HEK293 (cell line): ENCODE measurements around the gene BIRC7.

ENCODE experiments used
- GFI1B ChIP-seq: fragments of 450-650 bp; formaldehyde crosslinking; IDR thresholded peaks from 2 replicates; pipeline ENCODE4 v1.5.1; 2016; ENCODE audit warnings: missing biosample characterization, missing genetic modification characterization
- HOXC10 ChIP-seq: sonication (generic); formaldehyde crosslinking; IDR thresholded peaks from 2 replicates; pipeline ENCODE4 v1.8.1; 2023; ENCODE audit warnings: mild to moderate bottlenecking, missing genetic modification reagents
- KLF1 ChIP-seq: fragments of 450-650 bp; formaldehyde crosslinking; IDR thresholded peaks from 2 replicates; pipeline ENCODE4 v1.5.1; 2016; ENCODE audit warnings: missing biosample characterization, missing genetic modification characterization
- KLF8 ChIP-seq: fragments of 450-650 bp; formaldehyde crosslinking; IDR thresholded peaks from 2 replicates; pipeline ENCODE4 v1.5.1; 2016; ENCODE audit warnings: missing biosample characterization, missing genetic modification characterization
- KLF9 ChIP-seq: fragments of 450-650 bp; formaldehyde crosslinking; IDR thresholded peaks from 2 replicates; pipeline ENCODE4 v1.5.1; 2016; ENCODE audit warnings: missing biosample characterization, missing genetic modification characterization, low read depth
- REST ChIP-seq: fragments of 450-650 bp; formaldehyde crosslinking; IDR thresholded peaks from 2 replicates; pipeline ENCODE4 v1.5.1; 2016; ENCODE audit warnings: missing biosample characterization, missing genetic modification characterization
- TSHZ1 ChIP-seq: fragments of 450-650 bp; formaldehyde crosslinking; IDR thresholded peaks from 2 replicates; pipeline ENCODE4 v1.5.1; 2016; ENCODE audit warnings: missing biosample characterization, missing genetic modification characterization, borderline replicate concordance
- ZBTB17 ChIP-seq: fragments of 450-650 bp; formaldehyde crosslinking; IDR thresholded peaks from 2 replicates; pipeline ENCODE4 v1.5.1; 2016; ENCODE audit warnings: missing biosample characterization, missing genetic modification characterization
- ZBTB21 ChIP-seq: fragments of 450-650 bp; formaldehyde crosslinking; IDR thresholded peaks from 2 replicates; pipeline ENCODE4 v1.5.1; 2017; ENCODE audit warnings: missing biosample characterization, missing genetic modification characterization
- ZBTB48 ChIP-seq: fragments of 450-650 bp; formaldehyde crosslinking; IDR thresholded peaks from 2 replicates; pipeline ENCODE4 v1.5.1; 2016; ENCODE audit warnings: missing biosample characterization, missing genetic modification characterization
- ZNF138 ChIP-seq: fragments of 450-650 bp; formaldehyde crosslinking; IDR thresholded peaks from 2 replicates; pipeline ENCODE4 v1.5.1; 2016; ENCODE audit warnings: missing biosample characterization, missing genetic modification characterization, borderline replicate concordance
- ZNF169 ChIP-seq: fragments of 450-650 bp; formaldehyde crosslinking; IDR thresholded peaks from 2 replicates; pipeline ENCODE4 v1.5.1; 2016; ENCODE audit warnings: missing biosample characterization, missing genetic modification characterization
- ZNF214 ChIP-seq: fragments of 450-650 bp; formaldehyde crosslinking; IDR thresholded peaks from 2 replicates; pipeline ENCODE4 v1.5.1; 2017; ENCODE audit warnings: missing biosample characterization, mild to moderate bottlenecking, missing genetic modification characterization, borderline replicate concordance
- ZNF23 ChIP-seq: fragments of 450-650 bp; formaldehyde crosslinking; IDR thresholded peaks from 2 replicates; pipeline ENCODE4 v1.5.1; 2016; ENCODE audit warnings: missing biosample characterization, missing genetic modification characterization, borderline replicate concordance
- ZNF248 ChIP-seq: fragments of 450-650 bp; formaldehyde crosslinking; IDR thresholded peaks from 2 replicates; pipeline ENCODE4 v1.5.1; 2017; ENCODE audit warnings: missing biosample characterization, missing genetic modification characterization
- ZNF354C ChIP-seq: fragments of 450-650 bp; formaldehyde crosslinking; IDR thresholded peaks from 2 replicates; pipeline ENCODE4 v1.5.1; 2016; ENCODE audit warnings: missing biosample characterization, missing genetic modification characterization, low read depth, borderline replicate concordance
- ZNF501 ChIP-seq: fragments of 450-650 bp; formaldehyde crosslinking; IDR thresholded peaks from 2 replicates; pipeline ENCODE4 v1.5.1; 2016; ENCODE audit warnings: missing biosample characterization, missing genetic modification characterization
- ZNF548 ChIP-seq: fragments of 450-650 bp; formaldehyde crosslinking; IDR thresholded peaks from 2 replicates; pipeline ENCODE4 v1.5.1; 2016; ENCODE audit warnings: missing biosample characterization, missing genetic modification characterization
- ZNF621 ChIP-seq: fragments of 450-650 bp; formaldehyde crosslinking; IDR thresholded peaks from 2 replicates; pipeline ENCODE4 v1.5.1; 2017; ENCODE audit warnings: missing biosample characterization, missing genetic modification characterization
- ZNF626 ChIP-seq: fragments of 450-650 bp; sonication (Bioruptor Pico); formaldehyde crosslinking; IDR thresholded peaks from 2 replicates; pipeline ENCODE4 v1.5.1; 2018; ENCODE audit warnings: missing biosample characterization, missing genetic modification characterization, inconsistent platforms
- ZNF701 ChIP-seq: fragments of 450-650 bp; formaldehyde crosslinking; IDR thresholded peaks from 2 replicates; pipeline ENCODE4 v1.5.1; 2016; ENCODE audit warnings: missing biosample characterization, missing genetic modification characterization
- ZNF830 ChIP-seq: fragments of 450-650 bp; IDR thresholded peaks from 2 replicates; pipeline ENCODE4 v1.5.0; 2018; ENCODE audit warnings: missing biosample characterization, missing genetic modification characterization, low read depth, mild to moderate bottlenecking, moderate library complexity
- TF ChIP-seq, protein P1 (sequence below): fragments of 450-650 bp; formaldehyde crosslinking; IDR thresholded peaks from 2 replicates; pipeline ENCODE4 v1.5.1; 2016; ENCODE audit warnings: missing biosample characterization, missing genetic modification characterization
- TF ChIP-seq, protein P2 (sequence below): fragments of 450-650 bp; IDR thresholded peaks from 2 replicates; pipeline ENCODE4 v1.5.1; 2018; ENCODE audit warnings: missing biosample characterization, missing genetic modification characterization
- TF ChIP-seq, protein P3 (sequence below): fragments of 450-650 bp; IDR thresholded peaks from 2 replicates; pipeline ENCODE4 v1.5.1; 2018; ENCODE audit warnings: missing biosample characterization, mild to moderate bottlenecking, missing genetic modification characterization

The BIRC7 gene

GRCh38 chr20:63216041-63216848, 19.5 kb upstream of the BIRC7 start, which contains the start of gene YTHDF1 (continued):
- TF ChIP-seq, protein P1, sequence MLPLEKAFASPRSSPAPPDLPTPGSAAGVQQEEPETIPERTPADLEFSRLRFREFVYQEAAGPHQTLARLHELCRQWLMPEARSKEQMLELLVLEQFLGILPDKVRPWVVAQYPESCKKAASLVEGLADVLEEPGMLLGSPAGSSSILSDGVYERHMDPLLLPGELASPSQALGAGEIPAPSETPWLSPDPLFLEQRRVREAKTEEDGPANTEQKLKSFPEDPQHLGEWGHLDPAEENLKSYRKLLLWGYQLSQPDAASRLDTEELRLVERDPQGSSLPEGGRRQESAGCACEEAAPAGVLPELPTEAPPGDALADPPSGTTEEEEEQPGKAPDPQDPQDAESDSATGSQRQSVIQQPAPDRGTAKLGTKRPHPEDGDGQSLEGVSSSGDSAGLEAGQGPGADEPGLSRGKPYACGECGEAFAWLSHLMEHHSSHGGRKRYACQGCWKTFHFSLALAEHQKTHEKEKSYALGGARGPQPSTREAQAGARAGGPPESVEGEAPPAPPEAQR (tag by site-specific recombination) = no peak
- TF ChIP-seq KLF1 (tag by site-specific recombination) (peak; percentile 92), ZNF830 (tag by site-specific recombination) (no peak), ZNF214 (no peak), ZNF169 (no peak), ZNF621 (tag by site-specific recombination) (no peak), ZNF701 (tag by site-specific recombination) (no peak), KLF9 (tag by site-specific recombination) (peak; percentile 88), GFI1B (no peak), ZNF248 (tag by site-specific recombination) (no peak), ZBTB48 (tag by site-specific recombination) (0 out of 2 replicates have a peak, but pooled peaks have one; percentile 20), ZNF354C (tag by site-specific recombination) (no peak), HOXC10 (CRISPR knock-in tag) (no peak), ZBTB17 (tag by site-specific recombination) (peak; percentile 20; the same call in 1 of the 2 replicates), ZNF548 (tag by site-specific recombination) (no peak), KLF8 (tag by site-specific recombination) (peak; percentile 93), ZBTB21 (tag by site-specific recombination) (no peak), ZNF626 (no peak), REST (tag by site-specific recombination) (no peak), TSHZ1 (peak; percentile 55; the same call in 1 of the 2 replicates), ZNF138 (no peak), ZNF501 (tag by site-specific recombination) (peak; percentile 46; the same call in 1 of the 2 replicates), ZNF23 (no peak)
- TF ChIP-seq, protein P2, sequence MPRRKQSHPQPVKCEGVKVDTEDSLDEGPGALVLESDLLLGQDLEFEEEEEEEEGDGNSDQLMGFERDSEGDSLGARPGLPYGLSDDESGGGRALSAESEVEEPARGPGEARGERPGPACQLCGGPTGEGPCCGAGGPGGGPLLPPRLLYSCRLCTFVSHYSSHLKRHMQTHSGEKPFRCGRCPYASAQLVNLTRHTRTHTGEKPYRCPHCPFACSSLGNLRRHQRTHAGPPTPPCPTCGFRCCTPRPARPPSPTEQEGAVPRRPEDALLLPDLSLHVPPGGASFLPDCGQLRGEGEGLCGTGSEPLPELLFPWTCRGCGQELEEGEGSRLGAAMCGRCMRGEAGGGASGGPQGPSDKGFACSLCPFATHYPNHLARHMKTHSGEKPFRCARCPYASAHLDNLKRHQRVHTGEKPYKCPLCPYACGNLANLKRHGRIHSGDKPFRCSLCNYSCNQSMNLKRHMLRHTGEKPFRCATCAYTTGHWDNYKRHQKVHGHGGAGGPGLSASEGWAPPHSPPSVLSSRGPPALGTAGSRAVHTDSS (tag by site-specific recombination) = no peak
- TF ChIP-seq, protein P3, sequence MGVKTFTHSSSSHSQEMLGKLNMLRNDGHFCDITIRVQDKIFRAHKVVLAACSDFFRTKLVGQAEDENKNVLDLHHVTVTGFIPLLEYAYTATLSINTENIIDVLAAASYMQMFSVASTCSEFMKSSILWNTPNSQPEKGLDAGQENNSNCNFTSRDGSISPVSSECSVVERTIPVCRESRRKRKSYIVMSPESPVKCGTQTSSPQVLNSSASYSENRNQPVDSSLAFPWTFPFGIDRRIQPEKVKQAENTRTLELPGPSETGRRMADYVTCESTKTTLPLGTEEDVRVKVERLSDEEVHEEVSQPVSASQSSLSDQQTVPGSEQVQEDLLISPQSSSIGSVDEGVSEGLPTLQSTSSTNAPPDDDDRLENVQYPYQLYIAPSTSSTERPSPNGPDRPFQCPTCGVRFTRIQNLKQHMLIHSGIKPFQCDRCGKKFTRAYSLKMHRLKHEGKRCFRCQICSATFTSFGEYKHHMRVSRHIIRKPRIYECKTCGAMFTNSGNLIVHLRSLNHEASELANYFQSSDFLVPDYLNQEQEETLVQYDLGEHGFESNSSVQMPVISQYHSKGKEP = peak; percentile 14; the same call in 1 of the 2 replicates
